ENCODE data around the gene ATXN7L1.
"Not testable (repeated sequence)": the region's sequence is repeated elsewhere in the genome, so short reads cannot be mapped to it uniquely, and the experiment has no call there.

The ATXN7L1 gene

DNA sequence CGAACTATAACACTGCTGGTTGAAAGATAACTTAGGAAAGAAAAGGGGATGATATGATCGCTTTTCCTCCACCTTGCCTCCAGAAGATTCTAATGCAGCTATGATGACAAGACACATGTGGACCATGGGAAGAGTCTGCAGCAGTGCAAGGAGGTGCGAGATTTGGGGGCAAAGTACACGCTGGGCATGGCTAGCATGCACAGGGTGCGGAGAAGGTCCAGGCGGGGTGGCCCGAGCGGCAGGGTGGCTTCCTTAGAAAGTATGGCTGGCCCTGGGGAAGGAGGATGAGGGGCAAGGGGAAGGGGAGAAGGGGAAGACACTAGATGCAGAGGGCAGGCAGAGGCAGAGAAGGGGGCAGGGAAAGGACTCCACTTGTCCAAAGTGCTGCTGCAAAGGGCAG, 15.6 kb downstream of the ATXN7L1 start:
- no peak for DNase-seq (ENCODE audit: low read depth in 2 of 2, low spot score in 1 of 2)

DNA sequence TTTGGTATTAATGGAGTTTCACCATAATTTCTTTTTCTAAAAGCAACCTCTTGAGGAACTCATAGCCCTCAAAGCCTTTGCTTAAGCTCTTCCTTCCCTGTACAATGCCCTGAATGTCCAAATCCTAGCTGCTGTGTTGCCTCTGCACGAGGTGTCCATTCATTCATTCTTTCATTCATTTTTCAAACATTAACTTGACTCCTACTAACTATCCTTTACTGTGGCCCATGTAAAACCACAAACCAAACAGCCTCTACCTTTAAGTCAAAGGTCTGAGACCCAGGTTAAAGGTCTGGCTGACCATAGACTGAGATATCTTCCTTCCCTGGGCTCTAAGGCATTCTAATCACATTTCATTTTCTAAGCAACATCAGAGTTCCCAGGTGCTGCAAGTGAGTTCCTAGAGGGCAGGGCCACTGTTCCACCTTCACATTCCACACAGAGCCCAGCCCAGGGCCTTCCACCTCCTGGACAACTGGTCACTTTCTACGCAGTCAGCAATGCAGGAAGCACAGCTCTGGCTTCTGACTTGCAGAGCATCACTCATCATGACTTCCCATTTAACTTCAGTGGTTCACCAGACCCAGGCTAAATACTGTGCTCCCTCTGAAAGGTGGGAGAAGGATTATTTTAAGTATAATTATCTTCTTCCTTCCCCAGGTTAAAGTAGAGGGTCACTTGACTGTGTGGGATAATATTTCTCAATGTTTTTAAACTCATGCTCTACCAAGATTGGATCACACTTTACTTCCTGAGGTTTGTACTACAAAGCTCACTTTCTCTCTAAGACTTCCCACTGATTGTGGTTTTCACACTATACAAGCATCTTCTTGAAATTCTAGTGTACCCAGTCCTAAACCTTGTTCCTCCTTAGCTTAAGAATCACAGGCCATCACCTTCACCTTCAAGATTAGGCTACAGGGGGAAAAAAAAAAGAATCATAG, 19.1 kb downstream of the ATXN7L1 start:
- no peak for DNase-seq (ENCODE audit: low read depth in 2 of 2, low spot score in 1 of 2)

DNA sequence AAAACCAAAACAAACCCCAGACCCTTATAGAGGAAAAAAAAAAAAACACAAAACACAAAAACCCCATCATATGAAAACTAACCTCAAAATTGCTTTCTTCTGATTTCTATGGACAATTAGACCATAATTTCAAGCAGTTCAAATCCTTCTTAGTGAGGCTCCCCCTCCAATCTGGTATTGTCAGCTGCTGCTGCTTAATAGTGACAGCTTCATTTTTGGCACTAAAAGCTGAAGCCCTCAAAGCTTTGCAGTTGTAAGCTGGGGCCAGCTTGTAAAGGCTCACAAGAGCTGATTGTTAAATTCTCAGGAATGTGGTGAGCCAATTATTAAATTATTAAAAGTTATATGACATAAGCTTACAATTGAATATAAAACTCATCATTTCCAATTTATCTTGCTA, 21.9 kb downstream of the ATXN7L1 start:
- no peak for DNase-seq (ENCODE audit: low read depth in 2 of 2, low spot score in 1 of 2)

DNA sequence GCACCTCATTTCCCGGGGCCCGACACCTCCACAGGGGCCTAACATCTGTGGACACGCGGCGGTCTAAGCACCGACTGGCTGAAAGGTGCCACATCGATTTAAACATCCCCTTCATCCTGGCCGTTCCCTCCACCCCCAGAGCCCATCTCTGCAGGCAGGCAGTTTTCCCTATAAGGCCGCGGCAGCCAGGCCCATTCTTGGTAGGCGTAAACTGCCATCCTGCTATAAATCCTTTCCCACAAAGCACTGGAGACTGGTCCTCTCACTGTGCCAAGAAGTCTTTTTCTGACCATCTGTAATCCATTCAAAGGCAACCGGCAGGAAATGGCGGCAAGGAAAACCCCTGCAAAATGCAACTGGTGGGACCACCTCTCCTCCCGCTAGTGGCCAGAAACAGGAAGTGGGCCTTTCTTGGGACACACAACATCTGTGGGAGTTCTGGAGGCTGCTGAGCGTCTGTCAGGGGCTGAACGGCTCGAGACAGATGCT, 22.4 kb downstream of the ATXN7L1 start:
- DNase-seq (ENCODE audit: low read depth in 2 of 2, low spot score in 1 of 2), result no peak

DNA sequence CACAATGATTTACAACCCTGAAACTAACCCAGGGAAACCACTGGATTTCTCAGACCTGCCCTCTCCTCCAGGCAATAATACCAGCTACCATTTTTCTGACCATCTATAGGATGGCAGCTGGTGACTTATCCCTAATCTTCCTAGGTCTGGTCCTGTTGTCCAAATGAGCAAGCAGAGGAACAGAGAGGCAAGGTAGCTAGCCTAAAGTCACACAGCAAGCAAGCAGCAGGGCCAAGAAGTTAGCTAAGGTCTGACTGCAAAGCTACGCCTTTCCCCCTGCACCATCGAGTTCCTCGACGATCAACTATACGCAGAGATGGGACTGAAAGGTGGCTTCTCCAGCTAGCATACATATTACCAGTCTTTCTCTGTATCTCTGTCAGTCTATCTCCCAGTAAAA, 25.3 kb downstream of the ATXN7L1 start:
- DNase-seq (ENCODE audit: low read depth in 2 of 2, low spot score in 1 of 2), result no peak

DNA sequence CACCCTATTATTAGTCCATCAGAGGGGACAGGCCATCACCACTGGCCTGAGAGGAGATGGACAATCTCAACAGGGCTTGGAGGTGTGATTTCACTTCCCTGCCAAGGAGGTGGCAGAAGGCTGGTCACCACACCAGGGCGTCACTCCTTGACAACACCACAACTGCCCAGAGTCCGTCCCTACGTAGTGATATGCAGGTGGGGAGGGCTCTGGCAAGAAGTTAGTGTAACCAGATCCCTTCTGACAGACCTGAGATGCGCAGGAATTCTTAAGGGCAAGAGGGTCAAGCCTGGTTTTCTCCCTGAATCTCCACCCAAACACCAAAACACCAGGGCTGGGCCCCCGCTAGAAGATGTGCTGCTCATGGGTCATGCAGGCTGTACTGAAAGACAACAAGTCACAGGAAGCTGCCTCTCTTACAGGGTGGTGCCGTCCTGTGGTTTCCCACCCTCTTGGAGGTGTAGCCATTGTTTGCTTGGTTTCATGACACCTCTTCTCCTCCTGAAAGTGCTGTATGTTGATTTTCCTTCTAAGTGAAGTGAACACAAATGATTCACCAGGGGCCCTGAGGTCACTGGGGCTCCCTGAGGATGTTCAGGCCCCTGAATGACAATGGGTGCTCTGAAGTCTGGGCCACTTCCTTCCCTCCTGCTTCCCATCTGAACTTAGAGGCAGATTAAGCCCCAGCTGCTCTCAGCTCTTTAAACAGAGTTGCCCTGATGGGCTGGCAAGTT, 27.1 kb downstream of the ATXN7L1 start:
- peak; percentile 18 to 50 for DNase-seq (ENCODE audit: low read depth in 2 of 2, low spot score in 1 of 2)

GRCh38 chr7:105846404-105846803, 30.0 kb downstream of the ATXN7L1 start:
- DNase-seq (ENCODE audit: low read depth in 2 of 2, low spot score in 1 of 2), result no peak

GRCh38 chr7:105844681-105845080, 31.7 kb downstream of the ATXN7L1 start:
- not testable (repeated sequence) for DNase-seq (ENCODE audit: low read depth in 2 of 2, low spot score in 1 of 2)

DNA sequence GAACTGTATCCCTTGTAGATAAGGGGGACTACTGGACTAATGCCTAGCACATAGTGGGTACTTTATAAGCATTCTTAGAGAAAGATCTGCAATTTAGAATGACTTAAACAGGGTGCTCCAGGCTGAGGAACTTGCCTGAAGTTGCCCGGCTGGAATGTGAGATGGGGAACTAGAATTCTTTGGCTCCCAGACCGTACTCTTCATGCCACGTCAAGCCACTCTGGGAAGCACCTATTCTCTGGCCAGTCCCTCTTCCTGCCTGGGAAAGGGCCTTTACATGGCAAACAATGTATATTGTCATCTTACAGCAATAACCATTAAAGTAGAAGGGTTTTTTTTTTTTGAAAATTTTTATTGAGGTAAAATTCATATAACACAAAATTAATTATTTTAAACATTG, 34.5 kb downstream of the ATXN7L1 start:
- DNase-seq (ENCODE audit: low read depth in 2 of 2, low spot score in 1 of 2), result no peak

GRCh38 chr7:105840981-105841749, 35.2 kb downstream of the ATXN7L1 start:
- DNase-seq (ENCODE audit: low read depth in 2 of 2, low spot score in 1 of 2), result no peak

DNA sequence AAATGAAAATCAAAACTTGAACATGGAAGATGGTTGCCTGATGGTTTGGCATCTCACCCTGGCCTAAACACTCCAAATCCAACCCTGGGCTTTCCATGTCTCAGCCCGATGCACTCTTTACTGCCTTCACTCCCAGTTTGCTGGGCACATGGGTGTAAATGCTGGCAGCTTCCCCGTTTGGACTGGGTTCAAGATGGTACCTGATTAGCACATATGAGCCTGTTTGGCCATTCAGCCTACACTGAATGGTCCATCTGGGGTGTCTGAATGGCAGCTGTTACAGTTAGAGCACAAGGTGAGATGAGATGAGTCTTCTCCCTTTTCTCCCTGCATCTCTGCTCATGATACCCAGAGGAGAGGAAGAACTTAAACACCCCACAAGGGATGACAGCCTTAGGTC, 37.1 kb downstream of the ATXN7L1 start:
- no peak for DNase-seq (ENCODE audit: low read depth in 2 of 2, low spot score in 1 of 2)

DNA sequence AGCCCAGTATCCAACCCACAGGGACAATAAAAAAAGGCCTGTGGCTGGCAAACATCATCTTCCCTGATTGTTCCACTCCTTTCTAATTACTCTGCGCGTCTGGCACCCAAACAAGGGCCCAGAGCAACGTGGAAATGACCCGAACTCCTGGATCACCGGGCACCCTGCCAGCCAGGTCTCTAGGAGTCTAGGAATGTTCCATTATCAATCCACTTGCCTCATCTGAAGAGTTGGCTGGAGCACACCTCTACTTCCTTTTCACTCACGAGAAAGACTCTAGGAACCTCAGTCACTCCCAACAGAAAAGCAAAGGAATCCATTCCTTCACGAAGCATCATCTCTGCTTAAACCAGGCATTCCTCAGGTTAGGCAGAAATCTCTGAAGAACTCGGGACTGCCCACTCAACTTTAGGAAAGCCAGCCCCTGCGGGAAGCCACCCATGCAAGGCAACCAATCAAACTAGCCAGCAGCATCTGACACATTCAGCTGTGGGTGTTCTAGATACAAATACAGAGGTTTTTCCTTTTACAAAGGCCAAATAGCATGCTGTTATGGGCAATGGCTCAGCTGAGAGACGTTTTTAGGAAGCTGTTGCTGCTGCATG, 37.7 kb downstream of the ATXN7L1 start:
- DNase-seq (ENCODE audit: low read depth in 2 of 2, low spot score in 1 of 2), result no peak

DNA sequence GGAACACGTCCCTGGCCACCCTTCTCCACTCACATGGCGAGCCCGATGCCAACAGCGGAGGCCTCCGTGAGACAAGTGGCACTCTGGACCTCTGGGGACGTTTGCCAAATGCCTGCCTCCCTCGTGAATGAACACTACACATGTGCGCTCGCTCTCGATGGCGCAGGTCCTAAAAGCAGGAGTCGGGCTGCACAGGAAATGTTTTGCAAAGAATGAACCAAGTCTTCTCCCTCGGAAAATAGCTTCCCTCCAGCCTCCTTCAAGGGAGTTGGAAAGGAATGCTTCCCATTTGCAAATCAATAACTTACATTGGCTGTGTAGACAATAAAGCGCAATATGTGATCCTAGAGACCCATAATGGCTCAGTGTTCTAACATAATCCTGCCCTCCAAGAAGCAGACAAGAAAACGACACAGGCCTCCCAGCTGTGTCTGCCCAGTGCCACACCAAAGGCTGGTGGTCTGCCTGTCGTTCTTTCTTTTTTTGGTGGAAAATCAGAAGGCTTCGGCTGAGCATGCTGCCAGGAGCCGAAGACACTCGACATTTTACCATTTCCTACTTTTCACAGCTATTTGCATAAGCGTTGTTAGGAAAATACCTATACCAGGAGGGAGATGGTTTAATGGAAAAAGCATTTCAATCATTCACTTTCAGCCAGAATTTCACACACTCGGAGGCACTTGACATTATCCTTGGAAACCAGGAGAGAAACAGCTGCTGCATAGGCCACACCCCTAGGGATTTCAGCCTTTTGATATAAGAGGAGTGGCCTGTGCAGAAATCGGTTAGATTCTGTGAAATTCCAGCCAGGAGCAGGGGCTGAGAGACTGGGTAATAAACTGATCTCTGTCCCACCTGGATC, 38.4 kb downstream of the ATXN7L1 start:
- no peak for DNase-seq (ENCODE audit: low read depth in 2 of 2, low spot score in 1 of 2)

DNA sequence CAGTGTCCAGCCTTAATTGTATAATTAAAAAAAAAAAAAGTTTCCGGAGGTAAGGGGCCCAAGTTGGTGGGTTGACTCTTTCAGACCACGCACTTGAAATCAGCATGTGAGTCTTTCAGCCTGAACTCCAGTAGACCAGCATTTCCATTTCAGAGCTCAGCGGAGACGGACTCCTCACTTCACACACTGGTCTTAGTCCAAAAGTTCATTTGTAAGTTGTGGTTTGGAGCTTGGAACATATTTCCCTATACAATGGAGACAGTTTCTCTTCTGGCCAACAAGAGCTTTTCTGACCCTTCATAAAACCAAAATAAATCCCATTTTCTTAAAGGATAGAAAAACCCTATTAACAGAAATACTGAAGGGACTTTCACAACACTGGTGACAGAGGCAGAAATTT, 41.0 kb downstream of the ATXN7L1 start:
- no peak for DNase-seq (ENCODE audit: low read depth in 2 of 2, low spot score in 1 of 2)

DNA sequence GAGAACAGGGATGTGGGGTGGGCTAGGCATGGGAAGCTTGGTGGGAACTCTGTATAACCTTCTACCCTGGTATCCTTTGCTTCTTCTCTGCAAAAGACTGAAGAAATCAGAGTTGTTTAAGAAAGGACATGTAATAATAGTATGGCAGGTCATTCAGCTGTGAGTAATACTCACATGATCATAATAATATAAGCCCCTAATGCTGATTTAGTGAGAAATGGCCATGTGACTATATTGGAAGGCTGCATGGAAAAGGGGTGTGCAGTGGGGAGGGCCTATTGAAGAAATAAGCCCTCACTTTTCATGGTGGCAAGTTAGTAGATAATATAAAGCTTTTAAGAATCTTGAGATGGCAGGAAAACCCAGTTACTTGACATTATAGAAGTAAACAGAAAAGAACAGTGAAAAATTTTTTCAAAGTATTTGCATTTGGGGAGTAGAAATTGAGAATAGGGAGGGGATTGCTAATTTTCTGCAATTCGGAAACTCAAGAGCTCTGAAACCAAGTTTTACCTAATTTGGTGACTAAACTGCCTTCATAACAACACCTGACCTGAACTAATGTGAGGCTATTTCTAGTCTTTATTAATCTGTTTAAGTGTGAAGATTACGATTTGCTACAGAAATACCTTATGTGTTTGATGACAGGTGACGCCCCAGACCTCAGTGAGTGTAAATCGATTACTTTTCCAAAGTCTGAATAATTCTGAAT, 44.4 kb downstream of the ATXN7L1 start:
- no peak for DNase-seq (ENCODE audit: low read depth in 2 of 2, low spot score in 1 of 2)

DNA sequence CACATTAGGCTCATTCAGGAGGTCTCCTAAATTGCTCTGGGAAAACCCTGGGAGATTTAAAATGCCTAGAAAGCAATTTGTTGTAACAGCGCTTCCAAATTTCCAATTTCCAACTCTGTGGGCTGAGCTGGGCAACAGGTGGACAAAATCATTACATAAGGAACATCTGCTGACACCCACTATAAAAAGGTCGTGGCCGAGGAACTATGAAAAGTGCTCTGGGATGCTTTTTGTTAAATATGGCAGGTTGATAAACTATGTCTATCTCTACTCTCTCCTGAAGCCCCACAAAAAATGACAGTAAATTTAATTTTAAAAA, 45.1 kb downstream of the ATXN7L1 start:
- DNase-seq (ENCODE audit: low read depth in 2 of 2, low spot score in 1 of 2), result no peak

DNA sequence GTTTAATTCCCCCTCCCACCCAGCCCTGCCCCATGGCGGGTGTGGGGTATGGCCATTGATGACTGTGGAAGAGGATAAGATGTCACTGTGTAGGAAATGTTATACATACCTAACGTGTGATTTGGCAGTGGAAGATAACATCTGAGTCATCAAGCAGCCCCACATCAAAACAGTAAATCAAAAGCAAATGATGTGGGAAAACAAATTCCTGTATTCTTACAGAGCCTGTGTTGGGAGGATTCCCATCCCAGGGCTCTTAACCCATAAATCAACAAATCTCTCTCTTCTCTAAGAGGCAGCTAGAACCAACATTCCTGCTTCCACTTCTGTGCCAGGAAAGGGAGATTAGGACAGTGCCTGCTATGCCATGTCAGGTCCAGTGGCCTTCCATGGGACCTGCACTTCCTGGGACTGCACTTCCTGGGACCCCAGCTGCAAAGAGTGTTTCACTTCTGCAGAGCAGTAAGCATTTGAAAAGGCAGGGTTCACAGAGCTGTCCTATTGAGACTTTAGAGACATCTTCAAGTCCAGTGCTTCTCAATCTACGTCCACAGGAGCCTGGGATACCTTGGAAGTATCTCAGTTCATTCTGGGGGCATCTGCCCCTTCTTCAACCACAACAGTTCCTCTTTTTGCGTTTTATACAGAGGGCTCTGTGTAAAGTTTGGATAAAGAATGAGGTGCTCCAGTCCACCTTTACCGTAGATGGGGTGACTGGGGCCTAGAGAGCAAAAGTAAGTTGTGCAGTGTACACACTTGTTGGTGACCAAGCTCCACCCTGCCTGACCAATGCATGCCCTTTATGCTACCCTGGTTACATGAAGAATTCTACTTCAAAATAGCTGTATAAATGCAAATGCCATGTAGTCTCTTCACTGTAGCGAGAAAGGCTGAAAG, 45.7 kb downstream of the ATXN7L1 start:
- DNase-seq (ENCODE audit: low read depth in 2 of 2, low spot score in 1 of 2), result no peak

DNA sequence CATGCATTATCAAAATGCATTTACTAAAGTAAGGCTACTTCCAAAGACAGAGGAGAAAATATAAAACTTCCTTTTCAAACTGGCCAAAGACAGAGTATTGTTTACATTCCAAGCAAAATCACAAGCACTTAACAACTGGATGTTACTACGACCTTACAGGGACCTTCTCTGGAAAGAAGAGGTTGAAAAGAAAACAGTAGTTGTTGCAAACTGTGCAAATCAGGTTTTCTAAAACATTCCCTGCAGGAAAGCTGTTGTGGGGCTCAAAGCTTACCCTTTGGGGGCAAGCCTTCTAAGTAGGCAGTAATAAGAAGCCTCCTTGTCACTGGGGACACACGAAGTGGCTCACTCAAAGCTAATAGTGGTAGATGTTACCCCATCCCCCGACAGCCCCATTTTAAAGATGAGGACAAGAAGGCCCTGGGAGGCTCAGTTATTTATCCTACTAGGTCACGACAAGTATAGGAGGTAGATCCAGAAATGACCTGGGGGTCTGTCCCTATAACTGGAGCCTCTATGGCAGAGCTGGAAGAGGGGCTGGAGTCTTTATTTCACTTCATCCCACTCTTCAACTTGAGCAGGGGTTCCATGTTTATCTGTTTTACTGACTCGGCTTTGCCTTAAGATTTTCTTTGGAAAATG, 46.6 kb downstream of the ATXN7L1 start:
- DNase-seq (ENCODE audit: low read depth in 2 of 2, low spot score in 1 of 2), result no peak
